Gastroesophageal sphincter (tissue), 4 donors: ENCODE measurements around the gene STX4. TPM values are rescaled to one million over a fixed set of nuclear protein-coding genes. Genes with fewer than 3 reads are reported as not detected.
A peak's percentile ranks its signal among the peaks of the same experiment; 100 is the strongest.

Source experiments
- ATAC-seq: fragments of 150-250 bp; one replicate; pipeline ENCODE4 v1.9.1; 2016; ENCODE audit warnings: mild to moderate bottlenecking, moderate library complexity
- H3K27ac ChIP-seq, 4 donors: fragments of 200-600 bp; sonication (generic) in 3 of 4; 1 replicate in 3 of 4; 2 replicates in 1 of 4; pipeline ENCODE4 v1.5.1; 2016 to 2019
- H3K27me3 ChIP-seq: fragments of 200-600 bp; sonication (generic); one replicate; pipeline ENCODE4 v1.5.1; 2019
- H3K36me3 ChIP-seq, 2 donors: fragments of 200-600 bp; sonication (generic); one replicate each; pipeline ENCODE4 v1.5.1; 2019; ENCODE audit warnings: control low read depth in 1 of 2
- H3K4me1 ChIP-seq, 3 donors: fragments of 200-600 bp; sonication (generic); 1 replicate in 2 of 3; 2 replicates in 1 of 3; pipeline ENCODE4 v1.5.1; 2016 to 2019; ENCODE audit warnings: control low read depth in 2 of 3
- H3K4me3 ChIP-seq, 2 donors: fragments of 200-600 bp; sonication (generic); one replicate each; pipeline ENCODE4 v1.5.1; 2019; ENCODE audit warnings: mild to moderate bottlenecking in 1 of 2, moderate library complexity in 1 of 2
- H3K9me3 ChIP-seq, 3 donors: fragments of 200-600 bp; sonication (generic); one replicate each; pipeline ENCODE4 v1.5.1; 2017 to 2019; ENCODE audit warnings: control low read depth in 2 of 3
- CTCF ChIP-seq, 4 experiments: fragments of 200-600 bp in 2 of 4; fragments of 450-650 bp in 2 of 4; sonication (generic) in 1 of 4; IDR thresholded peaks; one replicate each; pipeline ENCODE4 v1.5.1; 2017 to 2019; ENCODE audit warnings: antibody characterized with exemption in 4 of 4, mild to moderate bottlenecking in 2 of 4, moderate library complexity in 2 of 4
- EP300 ChIP-seq: sonication (generic); formaldehyde crosslinking; IDR thresholded peaks from one replicate; pipeline ENCODE4 v1.6.1; 2017; ENCODE audit warnings: antibody characterized with exemption, mild to moderate bottlenecking
- POLR2A ChIP-seq, 2 donors: fragments of 450-650 bp; IDR thresholded peaks; one replicate each; pipeline ENCODE4 v1.6.1; 2017; ENCODE audit warnings: antibody characterized with exemption in 2 of 2, mild to moderate bottlenecking in 2 of 2, moderate library complexity in 1 of 2
- POLR2AphosphoS5 ChIP-seq: sonication (generic); formaldehyde crosslinking; IDR thresholded peaks from one replicate; pipeline ENCODE4 v1.6.1; 2017; ENCODE audit warnings: antibody characterized with exemption
- WGBS, 2 donors: methylation state at CpG; one replicate each; pipeline ENCODE4 v1.1.5; 2018; ENCODE audit warnings: low coverage in 1 of 2; 5-methylcytosine and 5-hydroxymethylcytosine counted together
- total RNA-seq, 4 donors: library from RNA; depleted of rRNA; stranded (reverse); fragments of >200 nt; gene quantifications; one replicate each; pipeline ENCODE4 v1.1.0, GENCODE V29; 2016

The STX4 gene
- total RNA-seq, 4 donors from 2014 or later: 32.2 to 40.6 (median 37.2) TPM

- Histone ChIP-seq H3K27me3 (no peaks in the 10 kb centered on the region), H3K4me3 (peak overlapping the region; percentile 44 to 66), H3K27ac (peak overlapping the region; percentile 4 to 89 (median 86)), H3K9me3 (no peaks in the 10 kb centered on the region), H3K36me3 (no peaks in the 10 kb centered on the region), H3K4me1 (peaks cover 0 to 20% (median 12%) of the 10 kb centered on the region in 3 donors)
- 38 to 44% methylated on average over 3 to 6 of the region's 23 CpGs for WGBS, 2 donors
- ATAC-seq: peak; percentile 32
- no peak for TF ChIP-seq POLR2A (IDR thresholded peaks at IDR 0.05)
- no peak for TF ChIP-seq CTCF (IDR thresholded peaks at IDR 0.05)
- no peak for TF ChIP-seq POLR2AphosphoS5
- TF ChIP-seq EP300: no peak
Measured at GRCh38 chr16:30996324-30996984, 36.9 kb upstream of the STX4 start.

GRCh38 chr16:30996985-30997724 lies 36.2 kb upstream of the STX4 start:
- WGBS, 2 donors: 0% methylated on average over 2 of the region's 60 CpGs; no CpG with 5 or more reads in 1 of the 2 donors
- H3K4me3 ChIP-seq: peak overlapping the region; percentile 44 to 66
- no peak for TF ChIP-seq EP300
- TF ChIP-seq POLR2AphosphoS5: peak; percentile 60
- TF ChIP-seq POLR2A (IDR thresholded peaks at IDR 0.05): peak; percentile 43 to 54
- no peak for TF ChIP-seq CTCF (IDR thresholded peaks at IDR 0.05)
- no peaks in the 10 kb centered on the region for H3K36me3 ChIP-seq
- peak overlapping the region; percentile 4 to 89 (median 86) for H3K27ac ChIP-seq
- no peaks in the 10 kb centered on the region for H3K9me3 ChIP-seq
- peaks cover 0 to 20% (median 12%) of the 10 kb centered on the region in 3 donors for H3K4me1 ChIP-seq
- ATAC-seq: peak; percentile 93
- no peaks in the 10 kb centered on the region for H3K27me3 ChIP-seq

GRCh38 chr16:30997725-30998711 lies 35.3 kb upstream of the STX4 start:
- H3K9me3 ChIP-seq: no peaks in the 10 kb centered on the region

More at GRCh38 chr16:30997725-30998711, 35.3 kb upstream of the STX4 start:
- Histone ChIP-seq H3K36me3 (no peaks in the 10 kb centered on the region), H3K4me1 (peaks cover 0 to 20% (median 12%) of the 10 kb centered on the region in 3 donors), H3K27me3 (no peaks in the 10 kb centered on the region), H3K27ac (peak overlapping the region in 3 of 4 donors; percentile 86 to 89 (median 87)), H3K4me3 (peak overlapping the region; percentile 44 to 66)
- ATAC-seq: no peak
- WGBS, 2 donors: 37% methylated on average over 3 of the region's 21 CpGs; no CpG with 5 or more reads in 1 of the 2 donors
- TF ChIP-seq POLR2AphosphoS5 (no peak), POLR2A (IDR thresholded peaks at IDR 0.05) (no peak), CTCF (IDR thresholded peaks at IDR 0.05) (no peak), EP300 (no peak)
